Endodermal cell (in vitro differentiated cells): ENCODE measurements around the gene RIPPLY3. TPM values are rescaled to one million over a fixed set of nuclear protein-coding genes. Genes with fewer than 3 reads are reported as not detected.

Source experiments
- DNase-seq: peaks from one replicate; pipeline ENCODE4 v3.0.0-alpha.2; 2017
- H3K27ac ChIP-seq: 2 replicates; pipeline ENCODE4 v1.5.1; 2013; ENCODE audit warnings: mild to moderate bottlenecking, low read depth, low read length, moderate library complexity
- H3K27me3 ChIP-seq: 2 replicates; pipeline ENCODE4 v1.6.1; 2013; ENCODE audit warnings: mild to moderate bottlenecking, low read length, moderate library complexity; ENCODE audit not compliant: insufficient read depth, control insufficient read depth, poor library complexity, severe bottlenecking
- H3K36me3 ChIP-seq: 2 replicates; pipeline ENCODE4 v1.7.0; 2013; ENCODE audit warnings: mild to moderate bottlenecking, low read length, moderate library complexity; ENCODE audit not compliant: control insufficient read depth, insufficient read depth
- H3K4me1 ChIP-seq: one replicate; pipeline ENCODE4 v1.7.0; 2013; ENCODE audit warnings: low read length; ENCODE audit not compliant: control insufficient read depth, insufficient read depth
- H3K4me3 ChIP-seq: 2 replicates; pipeline ENCODE4 v1.5.1; 2013; ENCODE audit warnings: mild to moderate bottlenecking, low read length, moderate library complexity
- H3K9ac ChIP-seq: 2 replicates; pipeline ENCODE4 v1.6.1; 2013; ENCODE audit warnings: mild to moderate bottlenecking, low read length, moderate library complexity; ENCODE audit not compliant: poor library complexity, severe bottlenecking; ENCODE audit errors: extremely low read depth
- H3K9me3 ChIP-seq: 2 replicates; pipeline ENCODE4 v1.6.1; 2013; ENCODE audit warnings: mild to moderate bottlenecking, low read length, moderate library complexity; ENCODE audit not compliant: control insufficient read depth
- H3K27ac Mint-ChIP-seq: 2 replicates; pipeline ENCODE4 v1.8.0; 2020; ENCODE audit warnings: mixed read lengths
- H3K27me3 Mint-ChIP-seq: 2 replicates; pipeline ENCODE4 v1.8.0; 2021; ENCODE audit warnings: mild to moderate bottlenecking, mixed read lengths; ENCODE audit not compliant: insufficient read depth
- H3K36me3 Mint-ChIP-seq: 2 replicates; pipeline ENCODE4 v1.8.0; 2020; ENCODE audit warnings: low read depth, mixed read lengths
- H3K4me1 Mint-ChIP-seq: 2 replicates; pipeline ENCODE4 v1.8.0; 2020; ENCODE audit warnings: mixed read lengths
- H3K4me3 Mint-ChIP-seq: 2 replicates; pipeline ENCODE4 v1.8.0; 2020; ENCODE audit warnings: mild to moderate bottlenecking, moderate library complexity, mixed read lengths
- H3K9me3 Mint-ChIP-seq: 2 replicates; pipeline ENCODE4 v1.8.0; 2020; ENCODE audit warnings: mild to moderate bottlenecking, mixed read lengths
- CTCF ChIP-seq: fragments of 200-600 bp; sonication (generic); conservative IDR thresholded peaks from 2 replicates; pipeline ENCODE4 v1.5.0; 2021; ENCODE audit warnings: antibody characterized with exemption, mild to moderate bottlenecking
- WGBS, 2 experiments: methylation state at CpG; one replicate each; pipeline versions ENCODE4 v1.1.5 to v1.1.7; 2013; ENCODE audit warnings: missing lambda C conversion rate in 2 of 2, mixed read lengths in 1 of 2; ENCODE audit not compliant: insufficient coverage in 1 of 2, insufficient read length in 1 of 2; 5-methylcytosine and 5-hydroxymethylcytosine counted together
- total RNA-seq, 2 donors: library from RNA; stranded (reverse); fragmentation: NEBNext Ultra II Directional in 1 of 2; extraction: Animal tissue kit (Norgen Biotek cat#: 25700) in 1 of 2; gene quantifications; 2 replicates in 1 of 2; 3 replicates in 1 of 2; pipeline ENCODE4 v1.2.1, GENCODE V29; 2021

Gene RIPPLY3
- total RNA-seq, 2 donors from 2014 or later: 15.6 to 28.0 TPM

- 87 to 91% methylated on average over 9 to 14 of the region's 14 CpGs for WGBS, 2 experiments
- peaks cover 7% of the 10 kb centered on the region for H3K27me3 Mint-ChIP-seq
- no peak for TF ChIP-seq CTCF
- H3K36me3 Mint-ChIP-seq: peaks cover 5% of the 10 kb centered on the region
- H3K4me3 Mint-ChIP-seq: no peak overlapping the region
- Histone ChIP-seq H3K9ac (no peak overlapping the region), H3K4me1 (no peaks in the 10 kb centered on the region), H3K27me3 (no peaks in the 10 kb centered on the region), H3K27ac (no peak overlapping the region), H3K36me3 (no peaks in the 10 kb centered on the region), H3K9me3 (no peaks in the 10 kb centered on the region), H3K4me3 (no peak overlapping the region)
- H3K4me1 Mint-ChIP-seq: peaks cover 3% of the 10 kb centered on the region
- DNase-seq: no peak
- H3K9me3 Mint-ChIP-seq: no peaks in the 10 kb centered on the region
- H3K27ac Mint-ChIP-seq: no peak overlapping the region
These were observed 32.3 kb upstream of the RIPPLY3 start for GRCh38 chr21:36973986-36974850.

GRCh38 chr21:36974851-36975192, 31.7 kb upstream of the RIPPLY3 start:
- H3K9ac ChIP-seq: no peak overlapping the region
- H3K4me3 ChIP-seq: no peak overlapping the region
- no peaks in the 10 kb centered on the region for H3K36me3 ChIP-seq
- no peak for TF ChIP-seq CTCF
- H3K4me1 Mint-ChIP-seq: peaks cover 3% of the 10 kb centered on the region
- no peak for DNase-seq
- WGBS, 2 experiments: 83 to 88% methylated on average over 5 to 6 of the region's 6 CpGs
- no peak overlapping the region for H3K27ac ChIP-seq
- H3K9me3 Mint-ChIP-seq: no peaks in the 10 kb centered on the region
- H3K4me1 ChIP-seq: no peaks in the 10 kb centered on the region
- H3K27ac Mint-ChIP-seq: no peak overlapping the region
- no peaks in the 10 kb centered on the region for H3K27me3 ChIP-seq
- H3K4me3 Mint-ChIP-seq: no peak overlapping the region
- peaks cover 11% of the 10 kb centered on the region for H3K27me3 Mint-ChIP-seq
- H3K9me3 ChIP-seq: no peaks in the 10 kb centered on the region
- H3K36me3 Mint-ChIP-seq: peaks cover 4% of the 10 kb centered on the region

GRCh38 chr21:36976228-36976861, 30.2 kb upstream of the RIPPLY3 start:
- H3K27ac Mint-ChIP-seq: no peak overlapping the region
- 78 to 93% methylated on average over 1 to 5 of the region's 5 CpGs for WGBS, 2 experiments

More at GRCh38 chr21:36976228-36976861, 30.2 kb upstream of the RIPPLY3 start:
- H3K4me1 Mint-ChIP-seq: peaks cover 9% of the 10 kb centered on the region
- H3K9ac ChIP-seq: no peak overlapping the region
- no peaks in the 10 kb centered on the region for H3K27me3 ChIP-seq
- no peak for DNase-seq
- H3K36me3 ChIP-seq: no peaks in the 10 kb centered on the region
- H3K9me3 ChIP-seq: no peaks in the 10 kb centered on the region
- H3K4me3 Mint-ChIP-seq: no peak overlapping the region
- H3K36me3 Mint-ChIP-seq: peaks cover 2% of the 10 kb centered on the region
- peaks cover 23% of the 10 kb centered on the region for H3K27me3 Mint-ChIP-seq
- no peak for TF ChIP-seq CTCF
- no peaks in the 10 kb centered on the region for H3K4me1 ChIP-seq
- no peak overlapping the region for H3K4me3 ChIP-seq
- no peaks in the 10 kb centered on the region for H3K9me3 Mint-ChIP-seq
- no peak overlapping the region for H3K27ac ChIP-seq
